HG02970 (cell line): ENCODE results near the gene TTLL12.

Source experiments
- ATAC-seq: cut with Tn5 transposase; IDR thresholded peaks from one replicate; pipeline ENCODE4 v1.9.1; 2021; ENCODE audit warnings: mild to moderate bottlenecking, moderate library complexity, moderate number of reproducible peaks; ENCODE audit not compliant: unreplicated experiment, low FRiP score

Gene TTLL12

DNA sequence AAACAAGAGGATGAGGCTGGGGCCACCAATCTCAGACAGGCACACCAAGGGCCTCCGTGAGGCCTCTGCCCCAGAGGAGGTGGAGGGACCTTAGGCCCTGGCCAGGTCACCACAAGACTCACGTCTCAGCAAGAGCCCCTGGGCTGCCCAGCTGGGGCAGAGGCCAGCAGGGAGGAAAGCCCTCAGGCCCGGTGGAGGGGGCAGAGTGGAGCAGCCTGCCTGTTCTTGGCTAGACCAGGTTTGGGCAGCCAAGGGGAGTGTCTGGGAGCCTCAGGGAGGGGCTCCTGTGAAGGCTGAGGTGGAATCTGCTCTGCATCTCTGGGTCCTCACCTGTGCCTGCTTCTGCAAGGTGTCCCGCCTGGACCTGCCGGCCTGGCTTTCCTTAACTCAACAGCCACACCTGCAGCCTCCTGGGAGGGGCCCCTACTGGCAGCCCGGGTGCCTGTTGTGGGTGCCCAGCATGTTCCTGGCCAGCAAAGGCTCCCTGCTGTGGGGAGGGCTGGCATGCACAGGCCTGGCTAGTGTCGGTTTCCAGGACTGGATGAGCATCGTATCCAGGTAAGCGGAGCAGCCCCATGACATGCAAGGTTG lies 11.9 kb downstream of the TTLL12 start:
- no peak for ATAC-seq

DNA sequence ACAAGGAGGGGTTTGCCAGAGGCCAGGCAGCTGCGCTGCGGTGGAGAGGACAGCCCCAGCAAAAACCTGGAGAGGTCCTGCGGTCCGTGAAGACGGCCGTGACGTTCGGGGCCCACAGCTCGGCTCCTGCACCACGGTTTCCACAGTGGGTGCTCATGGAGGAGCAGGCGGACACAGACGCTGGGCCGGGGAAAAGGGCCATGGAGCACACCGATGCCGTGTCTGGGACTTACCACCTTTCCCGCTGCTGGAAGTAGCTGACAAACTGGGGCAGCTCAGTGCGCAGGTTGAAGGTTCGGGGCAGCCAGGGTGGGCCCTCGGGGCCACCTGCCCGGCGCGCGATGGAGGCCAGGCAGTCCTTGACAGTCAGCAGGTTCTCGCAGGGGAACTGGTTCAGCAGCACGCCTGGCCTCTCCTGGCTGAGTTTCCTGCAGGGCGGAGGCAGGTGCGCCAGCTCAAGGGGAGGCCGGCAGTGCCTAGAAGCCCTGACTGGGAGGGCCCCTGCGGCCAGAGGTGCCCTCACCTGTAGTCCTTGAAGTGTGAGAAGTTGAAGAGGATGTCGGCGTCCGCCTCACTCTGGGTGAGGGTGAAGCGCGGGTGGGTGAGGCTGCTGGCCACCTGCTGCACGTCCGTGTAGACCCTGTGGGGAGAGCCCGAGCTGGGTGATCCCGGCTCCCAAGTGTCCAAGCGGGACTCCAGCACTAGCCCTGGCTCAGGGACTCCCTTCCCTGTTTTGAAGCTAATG lies 12.8 kb downstream of the TTLL12 start:
- ATAC-seq, result no peak

- ATAC-seq, result no peak
Observed at GRCh38 chr22:43173566-43173965, 13.4 kb downstream of the TTLL12 start.

GRCh38 chr22:43172191-43172590 lies 14.7 kb downstream of the TTLL12 start:
- ATAC-seq, result no peak

- no peak for ATAC-seq
Observed at GRCh38 chr22:43171607-43172006, 15.3 kb downstream of the TTLL12 start.

DNA sequence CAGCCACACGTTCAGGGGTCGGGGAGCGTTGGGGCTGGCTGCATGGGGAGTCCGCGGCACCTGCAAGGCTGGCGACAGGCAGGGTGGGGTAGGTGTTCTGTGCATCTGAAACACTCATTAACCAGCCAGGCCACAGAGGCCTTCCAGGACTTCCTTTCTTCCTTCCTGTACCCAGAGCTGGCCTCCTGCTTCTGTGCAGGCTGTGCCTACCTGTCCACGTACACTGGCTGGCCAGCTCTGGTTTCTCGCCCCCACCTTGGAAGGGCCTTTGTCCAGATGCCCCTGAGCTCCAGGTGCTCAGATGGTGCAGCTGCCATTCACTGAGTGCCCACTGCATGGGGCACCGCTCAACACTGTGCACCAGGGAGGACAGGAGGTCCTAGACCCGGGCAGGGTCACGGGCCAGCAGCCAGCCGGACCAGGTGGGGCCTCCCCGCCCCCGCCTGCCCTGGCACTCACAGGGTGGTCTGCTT lies 15.9 kb downstream of the TTLL12 start:
- no peak for ATAC-seq

DNA sequence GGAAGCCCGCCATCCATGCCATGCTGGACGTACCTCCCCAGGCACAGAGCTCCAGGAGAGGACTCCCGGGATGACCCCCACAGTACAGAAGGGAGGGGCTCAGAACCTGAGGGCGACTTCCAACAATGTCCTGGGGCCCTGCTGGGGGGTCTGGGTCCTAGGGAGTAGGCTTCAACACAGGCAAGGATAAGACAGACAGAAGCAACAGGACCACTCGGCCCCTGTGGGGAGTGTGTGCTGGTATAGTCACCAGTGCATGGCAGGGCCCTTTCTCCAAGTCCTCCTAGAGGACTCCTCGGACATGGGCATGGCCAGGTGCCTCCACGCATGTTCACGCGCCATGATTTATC lies 16.8 kb downstream of the TTLL12 start:
- no peak for ATAC-seq

DNA sequence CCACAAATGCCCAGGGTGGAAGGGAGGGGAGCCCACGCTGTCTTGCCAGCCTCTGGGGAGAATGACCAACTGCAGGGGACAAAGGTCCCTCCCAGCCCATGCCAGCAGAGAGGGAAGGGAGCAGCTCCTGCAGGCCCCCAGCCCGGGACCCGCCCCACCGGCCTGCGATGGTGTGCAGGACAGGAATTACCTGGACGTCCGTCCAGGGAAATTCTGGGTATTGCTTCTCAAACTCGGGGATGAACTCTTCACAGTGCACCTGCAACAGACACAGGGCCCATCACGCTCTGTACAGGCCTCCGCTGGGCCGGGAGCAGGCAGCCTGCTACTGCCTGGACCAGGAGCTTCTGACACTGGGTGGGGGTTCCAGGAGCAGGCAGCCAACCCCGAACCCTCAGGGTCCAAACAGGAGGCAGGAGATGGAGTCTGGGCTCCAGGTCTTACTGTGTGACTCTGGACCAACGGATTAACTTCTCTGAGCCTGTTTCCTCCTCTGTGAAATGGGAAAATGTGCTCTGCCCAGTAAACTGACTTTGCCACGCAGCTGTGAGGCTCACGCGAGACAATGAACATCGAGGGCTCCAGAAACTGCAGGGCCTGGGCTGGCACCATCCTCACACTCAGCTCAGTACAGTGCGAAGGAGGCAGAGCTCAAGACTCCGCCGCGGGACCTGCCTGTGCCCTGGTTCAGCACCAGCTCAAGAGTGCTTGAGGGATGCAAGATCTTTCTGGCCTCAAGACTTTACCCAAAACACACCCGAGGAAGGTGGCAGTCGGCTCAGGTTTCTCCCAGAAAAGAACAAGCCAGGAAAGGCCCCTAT lies 17.4 kb downstream of the TTLL12 start:
- ATAC-seq, result no peak

DNA sequence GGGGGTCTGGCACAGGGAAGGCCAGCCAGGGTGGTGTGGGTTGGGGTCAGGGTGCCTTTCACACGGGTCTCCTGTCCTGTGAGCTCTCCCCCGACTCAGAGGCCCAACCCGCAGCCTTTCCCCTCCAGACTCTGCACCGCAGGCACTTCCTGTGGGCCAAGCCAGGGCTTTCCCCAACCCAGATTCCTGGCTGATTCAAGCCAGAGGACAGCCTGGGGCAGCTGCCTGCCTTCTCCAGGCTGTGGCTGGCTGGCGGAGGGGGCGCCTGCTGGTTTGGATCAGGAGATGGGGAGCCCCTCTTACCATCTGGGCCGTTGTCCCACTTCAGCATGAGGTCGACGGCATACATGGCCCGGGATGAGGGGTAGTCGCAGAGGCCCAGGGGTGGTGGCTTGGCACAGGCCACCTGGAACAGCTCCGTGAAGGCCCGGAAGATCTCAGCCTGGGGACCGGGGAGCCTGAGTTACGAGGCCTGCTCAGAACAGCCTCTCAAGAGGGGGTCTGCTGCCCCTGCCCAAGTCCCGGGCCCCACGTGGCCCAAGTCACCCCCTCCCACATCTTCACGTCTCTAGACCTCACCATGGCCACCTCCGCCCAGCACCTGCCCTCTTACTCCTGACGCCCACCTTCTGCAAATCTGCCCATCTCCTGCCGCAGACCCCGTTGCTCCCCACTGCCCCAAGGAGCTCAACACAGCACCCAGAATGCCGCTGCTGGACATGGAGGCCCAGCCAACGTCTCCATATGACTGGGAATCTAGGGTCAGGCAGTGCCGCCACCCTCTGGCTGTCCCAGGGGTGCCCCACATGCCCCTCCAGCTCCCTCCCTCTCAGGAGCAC lies 18.2 kb downstream of the TTLL12 start:
- no peak for ATAC-seq

DNA sequence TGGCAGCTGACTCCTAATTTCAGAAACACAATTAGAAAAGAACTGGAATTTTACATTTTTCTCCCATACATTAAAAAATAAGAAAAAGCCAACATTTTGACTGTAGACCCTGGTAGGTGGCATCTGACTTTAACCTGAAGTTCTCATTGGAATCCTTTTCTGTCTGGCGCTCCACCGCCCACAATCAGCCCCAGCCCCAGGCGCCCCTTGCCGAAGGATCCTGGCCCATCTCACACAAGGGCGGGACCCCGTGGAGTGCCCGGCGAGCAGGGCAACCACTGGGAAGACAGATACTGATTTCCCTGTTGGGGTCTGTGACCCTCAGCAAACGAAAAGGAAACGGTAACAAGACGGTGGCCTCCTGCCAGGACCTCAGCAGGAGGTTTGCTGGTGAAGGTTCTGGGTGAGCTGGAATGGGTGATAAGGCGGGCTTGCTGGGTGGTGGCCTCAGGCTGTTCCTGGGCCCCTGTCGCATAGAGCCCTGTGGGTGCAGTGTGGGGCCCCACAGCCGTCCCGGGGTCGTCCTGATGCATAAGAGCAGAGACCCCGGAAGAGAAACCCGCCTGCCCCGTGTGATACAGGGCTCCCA lies 19.8 kb downstream of the TTLL12 start:
- no peak for ATAC-seq

DNA sequence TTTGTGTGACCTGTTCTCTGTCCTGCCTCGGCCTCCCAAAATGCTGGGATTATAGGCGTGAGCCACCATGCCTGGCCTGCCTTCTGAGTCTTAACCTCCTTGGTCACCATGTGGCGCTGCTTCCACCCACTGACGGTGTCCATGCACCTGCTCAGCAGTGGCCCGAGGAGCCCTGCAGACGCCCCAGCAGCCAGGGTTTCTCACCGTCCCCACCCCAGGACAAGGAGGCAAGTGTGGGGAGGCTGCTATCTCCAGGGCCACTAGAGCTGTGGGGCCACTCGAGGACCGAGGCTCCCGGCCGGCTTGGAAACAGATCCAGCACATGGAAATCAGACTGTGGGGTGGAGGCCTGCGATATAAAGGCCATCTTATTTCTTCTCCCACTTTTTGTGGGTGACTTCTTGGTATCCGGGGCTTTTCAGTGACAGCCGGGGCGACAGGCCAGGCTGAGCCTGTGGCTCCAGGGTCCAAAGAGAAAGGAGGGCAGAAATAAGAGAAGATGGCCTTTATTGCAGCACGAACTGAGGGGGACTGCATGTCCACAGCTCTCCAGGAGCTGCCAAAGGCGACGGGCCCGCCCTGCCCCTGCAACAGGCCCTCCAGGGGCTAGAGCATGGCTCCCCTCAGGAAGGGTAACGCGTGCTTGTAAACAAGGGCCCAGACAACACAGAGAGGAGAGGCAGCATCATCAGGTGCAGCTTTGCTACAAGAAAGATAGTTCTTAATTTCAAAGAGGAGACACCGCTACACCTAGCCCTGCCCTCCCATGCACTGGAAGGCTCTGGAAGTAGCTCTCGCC lies 20.6 kb downstream of the TTLL12 start:
- ATAC-seq, result no peak

GRCh38 chr22:43164636-43165035 lies 22.3 kb downstream of the TTLL12 start:
- ATAC-seq, result no peak

- ATAC-seq, result no peak
Observed at GRCh38 chr22:43163241-43163795, 23.6 kb downstream of the TTLL12 start.

DNA sequence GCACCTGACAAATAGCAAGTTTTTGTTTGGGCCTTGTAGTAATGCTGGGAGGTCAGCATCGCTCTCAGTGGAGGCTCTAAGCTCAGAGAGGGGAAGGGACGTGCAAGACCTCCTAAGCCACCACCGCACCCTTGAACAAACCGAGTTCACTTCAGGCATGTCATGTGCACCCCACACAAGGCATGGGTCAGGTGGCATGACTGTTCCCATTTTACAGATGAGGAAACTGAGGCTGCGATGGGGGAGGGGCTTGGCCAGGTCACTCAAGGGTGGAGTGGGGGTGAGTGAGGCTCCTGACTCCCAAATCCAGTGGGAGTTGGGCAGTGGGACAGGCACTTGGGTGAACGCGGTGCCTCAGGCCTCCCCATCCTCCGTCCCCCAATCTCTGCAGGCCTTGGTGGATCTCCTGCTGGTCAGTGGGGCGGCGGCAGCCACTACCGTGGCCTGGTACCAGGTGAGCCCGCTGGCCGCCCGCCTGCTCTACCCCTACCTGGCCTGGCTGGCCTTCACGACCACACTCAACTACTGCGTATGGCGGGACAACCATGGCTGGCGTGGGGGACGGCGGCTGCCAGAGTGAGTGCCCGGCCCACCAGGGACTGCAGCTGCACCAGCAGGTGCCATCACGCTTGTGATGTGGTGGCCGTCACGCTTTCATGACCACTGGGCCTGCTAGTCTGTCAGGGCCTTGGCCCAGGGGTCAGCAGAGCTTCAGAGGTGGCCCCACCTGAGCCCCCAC lies 24.4 kb downstream of the TTLL12 start:
- no peak for ATAC-seq

DNA sequence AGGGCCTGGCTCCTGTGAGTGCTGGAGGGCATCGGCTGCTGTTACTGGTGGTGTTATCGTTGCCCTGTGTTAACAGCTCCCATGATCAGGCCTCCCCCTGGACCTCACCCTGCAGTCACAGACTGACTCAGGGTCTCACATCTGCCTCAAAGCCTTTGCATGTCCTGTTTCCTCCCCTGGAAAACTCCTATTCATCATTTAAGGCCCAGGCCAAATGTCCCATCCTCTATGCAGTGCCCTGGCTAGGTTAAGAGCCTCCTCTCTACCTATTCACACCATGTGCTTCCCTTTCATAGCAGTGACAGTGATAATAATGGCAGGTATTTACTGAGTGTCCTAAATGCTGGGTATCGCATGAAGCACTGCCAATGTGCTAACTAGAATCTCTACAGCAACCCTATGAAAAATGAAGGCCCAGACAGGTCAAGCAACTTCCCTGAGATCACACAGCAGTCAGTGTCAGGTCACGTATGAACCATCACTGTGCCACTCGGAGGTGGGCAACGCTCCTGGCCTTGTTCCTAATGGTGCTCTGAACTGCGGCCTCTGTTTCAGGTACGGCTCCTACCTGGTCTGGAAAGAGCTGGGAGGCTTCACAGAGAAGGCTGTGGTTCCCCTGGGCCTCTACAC lies 26.3 kb downstream of the TTLL12 start:
- ATAC-seq, result no peak

DNA sequence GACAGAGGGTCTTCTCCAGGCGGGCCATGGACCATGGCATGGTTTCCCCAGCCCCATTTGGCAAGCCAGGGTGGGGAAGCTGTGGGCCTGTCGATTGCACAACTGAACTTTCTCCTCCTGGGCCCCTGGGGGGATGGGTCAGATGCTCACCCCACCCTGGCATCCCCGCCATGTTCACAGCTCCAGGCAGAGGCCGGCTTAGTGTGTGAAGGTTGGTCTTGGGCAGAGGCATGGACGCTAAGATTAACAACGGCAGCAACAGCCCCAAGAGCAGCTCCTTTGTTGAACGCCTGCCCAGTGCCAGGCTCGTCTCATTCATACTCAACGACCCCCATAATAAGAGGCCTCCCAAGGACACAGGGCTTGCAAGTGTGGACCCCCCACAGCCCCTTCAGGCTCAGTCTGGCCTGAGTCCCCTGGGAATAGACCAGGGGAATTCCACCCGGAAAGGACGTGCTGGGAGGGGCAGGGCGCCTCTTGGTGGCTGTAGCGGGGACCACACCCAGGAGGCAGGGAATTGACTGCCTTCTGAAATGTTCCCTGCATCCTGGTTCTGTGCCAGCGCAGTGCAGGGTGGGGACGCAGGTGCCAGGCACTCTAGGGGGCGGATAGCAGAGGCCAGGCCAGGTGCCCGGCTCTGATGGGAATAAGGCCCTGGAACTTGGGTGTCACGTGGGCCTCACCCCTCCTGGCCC lies 27.3 kb downstream of the TTLL12 start:
- ATAC-seq, result no peak

GRCh38 chr22:43158778-43159483 lies 28.0 kb downstream of the TTLL12 start:
- no peak for ATAC-seq
